ENCODE data around the gene UBR4. TPM values are rescaled to one million over a fixed set of nuclear protein-coding genes. Genes with fewer than 3 reads are reported as not detected.
A peak's percentile ranks its signal among the peaks of the same experiment; 100 is the strongest.

Gene UBR4
- total RNA-seq, 1 donor: 149 TPM

- H3K27ac ChIP-seq (ENCODE audit: low read depth, low read length): no peak overlapping the region
- no peak overlapping the region for H3K4me2 ChIP-seq (ENCODE audit: insufficient read depth, low read length)
- no peaks in the 10 kb centered on the region for H3K9me3 ChIP-seq (ENCODE audit: low read depth, low read length)
- H3K36me3 ChIP-seq (ENCODE audit: insufficient read depth, low read length): peaks cover 92% of the 10 kb centered on the region
- no peaks in the 10 kb centered on the region for H3K27me3 ChIP-seq (ENCODE audit: insufficient read depth, low read length)
- H2AFZ ChIP-seq (ENCODE audit: low read length): no peak overlapping the region
- no peaks in the 10 kb centered on the region for H4K20me1 ChIP-seq (ENCODE audit: insufficient read depth, low read length)
- H3K4me3 ChIP-seq (ENCODE audit: insufficient read depth, low read length): no peak overlapping the region
- peaks cover 12% of the 10 kb centered on the region for H3K79me2 ChIP-seq (ENCODE audit: insufficient read depth, low read length)
- H3K4me1 ChIP-seq (ENCODE audit: insufficient read depth, low read length): no peaks in the 10 kb centered on the region
- TF ChIP-seq CTCF (IDR thresholded peaks at IDR 0.05; ENCODE audit: extremely low read depth, low read depth, low read length): no peak
- no peak for DNase-seq (ENCODE audit: insufficient read length, low spot score, missing footprints)
These were observed 32.3 kb downstream of the UBR4 start for GRCh38 chr1:19177811-19178210.

GRCh38 chr1:19169642-19170041 is 40.4 kb downstream of the UBR4 start:
- Histone ChIP-seq H3K27ac (ENCODE audit: low read depth, low read length) (no peak overlapping the region), H3K27me3 (ENCODE audit: insufficient read depth, low read length) (no peaks in the 10 kb centered on the region), H3K4me2 (ENCODE audit: insufficient read depth, low read length) (no peak overlapping the region), H3K4me3 (ENCODE audit: insufficient read depth, low read length) (no peak overlapping the region), H2AFZ (ENCODE audit: low read length) (no peak overlapping the region), H4K20me1 (ENCODE audit: insufficient read depth, low read length) (peaks cover 10% of the 10 kb centered on the region), H3K4me1 (ENCODE audit: insufficient read depth, low read length) (peaks cover 3% of the 10 kb centered on the region), H3K79me2 (ENCODE audit: insufficient read depth, low read length) (peaks cover 8% of the 10 kb centered on the region), H3K36me3 (ENCODE audit: insufficient read depth, low read length) (peaks cover 95% of the 10 kb centered on the region), H3K9me3 (ENCODE audit: low read depth, low read length) (no peaks in the 10 kb centered on the region)
- DNase-seq (ENCODE audit: insufficient read length, low spot score, missing footprints): peak; percentile 47
- TF ChIP-seq CTCF (IDR thresholded peaks at IDR 0.05; ENCODE audit: extremely low read depth, low read depth, low read length): no peak

- Histone ChIP-seq H3K27ac (ENCODE audit: low read depth, low read length) (no peak overlapping the region), H3K27me3 (ENCODE audit: insufficient read depth, low read length) (no peaks in the 10 kb centered on the region), H3K79me2 (ENCODE audit: insufficient read depth, low read length) (peaks cover 8% of the 10 kb centered on the region), H3K4me2 (ENCODE audit: insufficient read depth, low read length) (no peak overlapping the region), H3K36me3 (ENCODE audit: insufficient read depth, low read length) (peaks cover 93% of the 10 kb centered on the region), H3K4me1 (ENCODE audit: insufficient read depth, low read length) (peaks cover 15% of the 10 kb centered on the region), H4K20me1 (ENCODE audit: insufficient read depth, low read length) (peaks cover 25% of the 10 kb centered on the region), H2AFZ (ENCODE audit: low read length) (no peak overlapping the region), H3K4me3 (ENCODE audit: insufficient read depth, low read length) (no peak overlapping the region), H3K9me3 (ENCODE audit: low read depth, low read length) (no peaks in the 10 kb centered on the region)
- TF ChIP-seq CTCF (IDR thresholded peaks at IDR 0.05; ENCODE audit: extremely low read depth, low read depth, low read length): no peak
- DNase-seq (ENCODE audit: insufficient read length, low spot score, missing footprints): no peak
These were observed 42.9 kb downstream of the UBR4 start for GRCh38 chr1:19167140-19167539.

- H2AFZ ChIP-seq (ENCODE audit: low read length): no peak overlapping the region
- H4K20me1 ChIP-seq (ENCODE audit: insufficient read depth, low read length): peaks cover 25% of the 10 kb centered on the region
- no peak overlapping the region for H3K4me3 ChIP-seq (ENCODE audit: insufficient read depth, low read length)
- H3K4me1 ChIP-seq (ENCODE audit: insufficient read depth, low read length): peaks cover 15% of the 10 kb centered on the region
- H3K27ac ChIP-seq (ENCODE audit: low read depth, low read length): no peak overlapping the region
- DNase-seq (ENCODE audit: insufficient read length, low spot score, missing footprints): no peak
- H3K4me2 ChIP-seq (ENCODE audit: insufficient read depth, low read length): no peak overlapping the region
- H3K27me3 ChIP-seq (ENCODE audit: insufficient read depth, low read length): no peaks in the 10 kb centered on the region
- H3K36me3 ChIP-seq (ENCODE audit: insufficient read depth, low read length): peaks cover 94% of the 10 kb centered on the region
- peaks cover 8% of the 10 kb centered on the region for H3K79me2 ChIP-seq (ENCODE audit: insufficient read depth, low read length)
- H3K9me3 ChIP-seq (ENCODE audit: low read depth, low read length): no peaks in the 10 kb centered on the region
- no peak for TF ChIP-seq CTCF (IDR thresholded peaks at IDR 0.05; ENCODE audit: extremely low read depth, low read depth, low read length)
These were observed 44.0 kb downstream of the UBR4 start for GRCh38 chr1:19166066-19166465.

Data from osteoblast (primary cell).